Measurements from ENCODE around the gene POLD1. TPM values are rescaled to one million over a fixed set of nuclear protein-coding genes. Genes with fewer than 3 reads are reported as not detected.
A peak's percentile ranks its signal among the peaks of the same experiment; 100 is the strongest.

The POLD1 gene
- total RNA-seq, 2 experiments from 2014 or later: 119 to 233 TPM

DNA sequence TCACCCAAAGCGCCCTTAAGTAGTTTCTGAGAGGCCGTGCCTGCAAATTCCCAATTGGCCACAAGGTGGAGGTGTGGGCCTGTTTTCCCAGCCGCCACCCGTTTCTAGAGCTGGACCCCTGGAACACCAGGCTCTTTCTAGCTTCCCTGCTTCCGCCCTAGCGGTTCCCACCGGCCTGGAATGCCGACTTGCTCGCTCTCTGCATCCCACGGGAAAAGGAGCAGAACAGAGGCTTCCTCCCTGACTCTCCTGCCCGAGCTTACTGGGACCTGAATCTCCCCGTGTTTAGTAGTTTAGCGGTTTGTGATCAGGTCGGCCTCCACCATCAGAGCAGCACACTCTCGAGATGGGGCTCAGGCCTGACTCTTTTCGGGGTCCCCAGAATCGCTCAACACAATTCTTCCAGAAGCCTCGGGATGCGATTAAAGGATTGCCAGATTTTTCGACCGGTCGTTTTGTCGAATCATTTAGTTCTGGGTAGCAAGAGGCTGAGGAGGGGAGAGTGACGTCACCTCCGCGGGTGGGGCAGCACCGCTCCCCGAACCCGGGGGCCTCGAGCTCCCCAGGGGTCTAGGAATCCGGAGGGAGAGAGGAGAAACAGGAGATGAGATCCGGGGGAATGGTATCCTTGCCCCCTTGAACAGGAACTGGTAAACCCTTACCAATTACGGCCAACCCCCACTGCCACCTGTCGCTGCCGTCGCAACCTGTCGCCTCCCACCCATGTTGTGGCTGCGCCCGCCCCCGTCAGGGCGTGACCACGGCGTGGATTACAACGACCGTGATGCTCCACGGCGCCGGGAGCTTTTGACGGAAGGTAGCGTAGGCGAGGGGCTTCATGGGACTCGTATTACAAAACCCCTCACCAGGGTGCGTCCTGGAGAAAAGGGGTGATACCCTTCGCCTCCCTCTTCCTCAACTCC, 26.7 kb upstream of the POLD1 start:
- Histone ChIP-seq H2AFZ (ENCODE audit: low read length) (peak overlapping the region; percentile 43; the same call in 1 of the 2 replicates), H3K36me3 (ENCODE audit: insufficient read depth, low read length) (peaks cover 10% of the 10 kb centered on the region), H3K4me3 (ENCODE audit: low read depth, low read length, poor library complexity, severe bottlenecking) (peak overlapping the region; percentile 24), H3K9me3 (ENCODE audit: low read length) (no peaks in the 10 kb centered on the region), H4K20me1 (ENCODE audit: insufficient read depth, low read length) (no peaks in the 10 kb centered on the region), H3K79me2 (ENCODE audit: insufficient read depth, low read depth, low read length) (no peaks in the 10 kb centered on the region), H3K9me2 (ENCODE audit: insufficient read depth, low read length) (no peaks in the 10 kb centered on the region), H3K4me1 (ENCODE audit: insufficient read depth, low read length, poor library complexity, severe bottlenecking) (peaks cover 34% of the 10 kb centered on the region), H3K27ac (ENCODE audit: low read depth, low read length, poor library complexity, severe bottlenecking) (no peak overlapping the region), H3K4me2 (ENCODE audit: low read length) (peak overlapping the region; percentile 51)
- ChIA-PET POLR2A (no interaction called here), CTCF (ENCODE audit: unreplicated experiment) (interaction anchor here (0.9 kb wide), 1 partner anchor 104 kb away, joined by 4 read pairs; no protein-coding TSS in a partner anchor)
- BruUV-seq (replicated peaks): no TSS peak
- peak; percentile 73 for DNase-seq (ENCODE audit: low spot score)
- TF ChIP-seq, protein P1, sequence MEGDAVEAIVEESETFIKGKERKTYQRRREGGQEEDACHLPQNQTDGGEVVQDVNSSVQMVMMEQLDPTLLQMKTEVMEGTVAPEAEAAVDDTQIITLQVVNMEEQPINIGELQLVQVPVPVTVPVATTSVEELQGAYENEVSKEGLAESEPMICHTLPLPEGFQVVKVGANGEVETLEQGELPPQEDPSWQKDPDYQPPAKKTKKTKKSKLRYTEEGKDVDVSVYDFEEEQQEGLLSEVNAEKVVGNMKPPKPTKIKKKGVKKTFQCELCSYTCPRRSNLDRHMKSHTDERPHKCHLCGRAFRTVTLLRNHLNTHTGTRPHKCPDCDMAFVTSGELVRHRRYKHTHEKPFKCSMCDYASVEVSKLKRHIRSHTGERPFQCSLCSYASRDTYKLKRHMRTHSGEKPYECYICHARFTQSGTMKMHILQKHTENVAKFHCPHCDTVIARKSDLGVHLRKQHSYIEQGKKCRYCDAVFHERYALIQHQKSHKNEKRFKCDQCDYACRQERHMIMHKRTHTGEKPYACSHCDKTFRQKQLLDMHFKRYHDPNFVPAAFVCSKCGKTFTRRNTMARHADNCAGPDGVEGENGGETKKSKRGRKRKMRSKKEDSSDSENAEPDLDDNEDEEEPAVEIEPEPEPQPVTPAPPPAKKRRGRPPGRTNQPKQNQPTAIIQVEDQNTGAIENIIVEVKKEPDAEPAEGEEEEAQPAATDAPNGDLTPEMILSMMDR (conservative IDR thresholded peaks at IDR 0.05; ENCODE audit: low read length): peak; percentile 94
- no peak for TF ChIP-seq EZH2phosphoT487 (IDR thresholded peaks at IDR 0.05; ENCODE audit: borderline replicate concordance, low read depth, low read length)
- intact Hi-C loops (cut with micrococcal nuclease; ENCODE audit: unreplicated experiment): loop anchor here (2.0 kb wide), 1 partner anchor 199 kb away; no protein-coding TSS in a partner anchor

DNA sequence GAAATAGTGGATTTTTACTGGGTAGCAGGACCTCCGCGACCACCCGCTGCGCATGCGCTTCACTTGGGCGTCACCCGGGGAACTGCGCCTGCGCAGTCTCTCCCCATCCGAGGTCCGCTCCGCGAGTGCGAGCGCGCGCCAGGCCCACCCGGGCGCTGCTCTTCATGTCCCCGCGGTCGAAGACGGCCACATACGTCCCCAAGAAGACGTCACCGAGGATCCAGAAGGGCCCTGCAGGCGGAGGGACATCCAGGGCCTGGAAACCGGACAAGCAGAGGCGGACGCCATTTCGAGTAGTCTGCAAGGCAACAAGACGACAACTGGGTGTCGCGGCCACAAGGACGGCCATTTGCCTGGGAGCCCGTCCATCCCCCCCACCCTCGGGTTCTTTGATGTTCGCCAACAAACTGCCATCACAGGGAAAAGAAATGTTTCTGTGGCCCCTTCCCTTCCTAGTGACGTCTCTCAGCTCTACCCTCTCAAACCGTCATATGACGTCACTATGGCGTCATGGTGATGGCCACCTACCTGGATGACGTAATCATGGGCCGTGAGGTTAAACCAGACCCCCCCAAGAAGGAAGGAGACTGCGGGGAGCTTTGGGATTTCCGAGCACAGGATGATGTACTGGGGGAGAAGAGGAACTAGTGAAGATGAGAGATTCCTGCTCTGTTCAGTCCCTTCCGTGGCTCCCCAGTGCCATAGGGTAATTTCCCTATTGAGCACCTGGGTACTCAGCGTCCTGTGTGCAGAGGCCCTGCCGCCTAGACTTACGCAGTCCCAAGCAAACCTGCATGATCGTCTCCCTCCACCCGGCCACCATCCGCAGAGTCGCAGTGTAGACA, 25.4 kb upstream of the POLD1 start:
- H4K20me1 ChIP-seq (ENCODE audit: insufficient read depth, low read length): no peaks in the 10 kb centered on the region
- H2AFZ ChIP-seq (ENCODE audit: low read length): no peak overlapping the region
- no peak overlapping the region for H3K4me3 ChIP-seq (ENCODE audit: low read depth, low read length, poor library complexity, severe bottlenecking)
- no peaks in the 10 kb centered on the region for H3K9me3 ChIP-seq (ENCODE audit: low read length)
- no peaks in the 10 kb centered on the region for H3K9me2 ChIP-seq (ENCODE audit: insufficient read depth, low read length)
- H3K4me2 ChIP-seq (ENCODE audit: low read length): peak overlapping the region; percentile 10; the same call in 1 of the 2 replicates
- intact Hi-C loops (cut with micrococcal nuclease; ENCODE audit: unreplicated experiment): no loop called here
- TF ChIP-seq, protein P1 (conservative IDR thresholded peaks at IDR 0.05; ENCODE audit: low read length): no peak
- H3K79me2 ChIP-seq (ENCODE audit: insufficient read depth, low read depth, low read length): no peaks in the 10 kb centered on the region
- no peak overlapping the region for H3K27ac ChIP-seq (ENCODE audit: low read depth, low read length, poor library complexity, severe bottlenecking)
- CTCF ChIA-PET (ENCODE audit: unreplicated experiment): no interaction called here
- peaks cover 10% of the 10 kb centered on the region for H3K36me3 ChIP-seq (ENCODE audit: insufficient read depth, low read length)
- H3K4me1 ChIP-seq (ENCODE audit: insufficient read depth, low read length, poor library complexity, severe bottlenecking): peaks cover 47% of the 10 kb centered on the region
- POLR2A ChIA-PET: no interaction called here
- no TSS peak for BruUV-seq (replicated peaks)
- no peak for DNase-seq (ENCODE audit: low spot score)

All from OCI-LY7 (cell line).